Measurements from ENCODE around the gene UPK1A.
A peak's percentile ranks its signal among the peaks of the same experiment; 100 is the strongest.

The UPK1A gene

GRCh38 chr19:35715355-35715809 is 49.1 kb downstream of the UPK1A start:
- no peak for TF ChIP-seq SP1 (IDR thresholded peaks at IDR 0.05)
- no peak for TF ChIP-seq SUZ12 (IDR thresholded peaks at IDR 0.05)
- no peak for TF ChIP-seq PKNOX1 (IDR thresholded peaks at IDR 0.05)
- TF ChIP-seq ZNF384 (IDR thresholded peaks at IDR 0.05), result no peak
- TF ChIP-seq FOXA1 (IDR thresholded peaks at IDR 0.05), result no peak
- no peak for TF ChIP-seq FOXM1 (IDR thresholded peaks at IDR 0.05; ENCODE audit: borderline replicate concordance)
- TF ChIP-seq FOXK2 (IDR thresholded peaks at IDR 0.05), result no peak
- no peak for TF ChIP-seq ARNT (IDR thresholded peaks at IDR 0.05)
- TF ChIP-seq ELF4 (IDR thresholded peaks at IDR 0.05), result no peak
- TF ChIP-seq LEF1 (IDR thresholded peaks at IDR 0.05; ENCODE audit: borderline replicate concordance), result no peak
- no peak for TF ChIP-seq L3MBTL2 (conservative IDR thresholded peaks at IDR 0.05)
- TF ChIP-seq TARDBP (IDR thresholded peaks at IDR 0.05), result no peak
- TF ChIP-seq NFRKB (IDR thresholded peaks at IDR 0.05), result no peak
- no peak for TF ChIP-seq CTBP1 (IDR thresholded peaks at IDR 0.05; ENCODE audit: borderline replicate concordance)
- CTCF ChIA-PET, result interaction anchor here (1.0 kb wide), 1 partner anchor 21 kb away, joined by 3 read pairs; no protein-coding TSS in a partner anchor
- no peak for DNase-seq (ENCODE audit: extremely low spot score)
- POLR2A ChIA-PET, result interaction anchor here (1.0 to 3.0 kb wide), 2 partner anchors 13 to 14 kb away, joined by 3 to 13 read pairs; no protein-coding TSS in a partner anchor

GRCh38 chr19:35715981-35716800 is 49.9 kb downstream of the UPK1A start:
- ChIA-PET CTCF (no interaction called here), POLR2A (interaction anchor here (1.0 kb wide), 1 partner anchor 15 kb away, joined by 3 read pairs; no protein-coding TSS in a partner anchor)
- TF ChIP-seq TARDBP (IDR thresholded peaks at IDR 0.05), result no peak
- TF ChIP-seq L3MBTL2 (conservative IDR thresholded peaks at IDR 0.05), result peak; percentile 47; the same call in 1 of the 2 replicates
- peak; percentile 30 for DNase-seq (ENCODE audit: extremely low spot score)

GRCh38 chr19:35716801-35717664 is 50.7 kb downstream of the UPK1A start:
- CTCF ChIA-PET, result no interaction called here
- DNase-seq (ENCODE audit: extremely low spot score), result peak; percentile 79
- POLR2A ChIA-PET, result no interaction called here
- TF ChIP-seq ELF4 (IDR thresholded peaks at IDR 0.05), result peak; percentile 78
- TF ChIP-seq FOXM1 (IDR thresholded peaks at IDR 0.05; ENCODE audit: borderline replicate concordance), result no peak
- TF ChIP-seq FOXA1 (IDR thresholded peaks at IDR 0.05), result no peak
- no peak for TF ChIP-seq ARNT (IDR thresholded peaks at IDR 0.05)
- no peak for TF ChIP-seq ZNF384 (IDR thresholded peaks at IDR 0.05)
- no peak for TF ChIP-seq NFRKB (IDR thresholded peaks at IDR 0.05)
- peak; percentile 58; the same call in 1 of the 2 replicates for TF ChIP-seq SUZ12 (IDR thresholded peaks at IDR 0.05)
- TF ChIP-seq HDGF (IDR thresholded peaks at IDR 0.05; ENCODE audit: borderline replicate concordance), result 0 out of 2 replicates have a peak, but pooled peaks have one; percentile 11
- TF ChIP-seq SP1 (IDR thresholded peaks at IDR 0.05), result no peak
- no peak for TF ChIP-seq TARDBP (IDR thresholded peaks at IDR 0.05)
- TF ChIP-seq PKNOX1 (IDR thresholded peaks at IDR 0.05), result no peak
- no peak for TF ChIP-seq LEF1 (IDR thresholded peaks at IDR 0.05; ENCODE audit: borderline replicate concordance)
- TF ChIP-seq L3MBTL2 (conservative IDR thresholded peaks at IDR 0.05), result peak; percentile 28
- TF ChIP-seq BHLHE40 (IDR thresholded peaks at IDR 0.05; ENCODE audit: borderline replicate concordance), result no peak
- no peak for TF ChIP-seq FOXK2 (IDR thresholded peaks at IDR 0.05)
- TF ChIP-seq CTBP1 (IDR thresholded peaks at IDR 0.05; ENCODE audit: borderline replicate concordance), result peak; percentile 9; the same call in 1 of the 2 replicates

- ChIA-PET POLR2A (interaction anchor here (1.3 to 1.5 kb wide), 2 partner anchors 23 to 31 kb away, joined by 6 to 9 read pairs; partner anchors contain the start of gene LIN37), CTCF (no interaction called here)
- peak; percentile 96 for DNase-seq (ENCODE audit: extremely low spot score)
- TF ChIP-seq LEF1 (IDR thresholded peaks at IDR 0.05; ENCODE audit: borderline replicate concordance) (no peak), FOXA1 (IDR thresholded peaks at IDR 0.05) (no peak), PKNOX1 (IDR thresholded peaks at IDR 0.05) (no peak), FOXK2 (IDR thresholded peaks at IDR 0.05) (no peak), FOXM1 (IDR thresholded peaks at IDR 0.05; ENCODE audit: borderline replicate concordance) (no peak), ARNT (IDR thresholded peaks at IDR 0.05) (no peak), TARDBP (IDR thresholded peaks at IDR 0.05) (no peak), CTBP1 (IDR thresholded peaks at IDR 0.05; ENCODE audit: borderline replicate concordance) (no peak), ZNF384 (IDR thresholded peaks at IDR 0.05) (no peak), HDGF (IDR thresholded peaks at IDR 0.05; ENCODE audit: borderline replicate concordance) (no peak), L3MBTL2 (conservative IDR thresholded peaks at IDR 0.05) (no peak), NFRKB (IDR thresholded peaks at IDR 0.05) (no peak), BHLHE40 (IDR thresholded peaks at IDR 0.05; ENCODE audit: borderline replicate concordance) (no peak), SP1 (IDR thresholded peaks at IDR 0.05) (no peak), SUZ12 (IDR thresholded peaks at IDR 0.05) (no peak), ELF4 (IDR thresholded peaks at IDR 0.05) (no peak)
Measured at GRCh38 chr19:35717665-35718344, 51.5 kb downstream of the UPK1A start, which contains the start of gene KMT2B. KMT2B (plus strand) TSS chr19:35718003; CDS start chr19:35718019, 16 bp downstream.
